GM18502 (cell line): Measurements from ENCODE around the gene HTR5A.
"Not testable (repeated sequence)": the region's sequence is repeated elsewhere in the genome, so short reads cannot be mapped to it uniquely, and the experiment has no call there.

Source experiments
- ATAC-seq: cut with Tn5 transposase; IDR thresholded peaks from one replicate; pipeline ENCODE4 v1.9.1; 2021; ENCODE audit warnings: mild to moderate bottlenecking; ENCODE audit not compliant: unreplicated experiment, poor library complexity

Gene HTR5A

GRCh38 chr7:155069992-155070751 is at the start of gene HTR5A:
TSS of gene HTR5A (plus strand) at chr7:155070324. CDS start at chr7:155070900, 576 bp downstream.
- peak; percentile 92 for ATAC-seq

GRCh38 chr7:155020996-155021395 is 49.1 kb upstream of the HTR5A start:
- no peak for ATAC-seq

GRCh38 chr7:155021699-155022145 is 48.4 kb upstream of the HTR5A start:
- no peak for ATAC-seq

- no peak for ATAC-seq
These were observed 42.2 kb upstream of the HTR5A start for GRCh38 chr7:155027879-155028278.

GRCh38 chr7:155032978-155033377 is 37.1 kb upstream of the HTR5A start:
- no peak for ATAC-seq

- ATAC-seq: not testable (repeated sequence)
These were observed 35.6 kb upstream of the HTR5A start for GRCh38 chr7:155034495-155034894.

GRCh38 chr7:155038335-155038734 is 31.8 kb upstream of the HTR5A start:
- no peak for ATAC-seq

GRCh38 chr7:155043756-155044155 is 26.4 kb upstream of the HTR5A start:
- ATAC-seq: no peak

GRCh38 chr7:155048006-155048405 is 22.1 kb upstream of the HTR5A start:
- ATAC-seq: no peak

- ATAC-seq: no peak
These were observed 18.8 kb upstream of the HTR5A start for GRCh38 chr7:155051355-155051754.

- no peak for ATAC-seq
These were observed 17.1 kb upstream of the HTR5A start for GRCh38 chr7:155053002-155053401.

- no peak for ATAC-seq
These were observed 15.4 kb upstream of the HTR5A start for GRCh38 chr7:155054761-155055160.

- ATAC-seq: no peak
These were observed 13.0 kb upstream of the HTR5A start for GRCh38 chr7:155057076-155057475.

- ATAC-seq: no peak
These were observed 11.2 kb upstream of the HTR5A start for GRCh38 chr7:155058896-155059295.

- ATAC-seq: no peak
These were observed 10.4 kb upstream of the HTR5A start for GRCh38 chr7:155059703-155060102.

- no peak for ATAC-seq
These were observed 7.7 kb upstream of the HTR5A start for GRCh38 chr7:155062411-155062810.

GRCh38 chr7:155064186-155064585 is 5.9 kb upstream of the HTR5A start:
- no peak for ATAC-seq

- no peak for ATAC-seq
These were observed 3.6 kb upstream of the HTR5A start for GRCh38 chr7:155066417-155066950.

GRCh38 chr7:155071121-155071651 is 1.1 kb downstream of the HTR5A start:
- ATAC-seq: no peak

GRCh38 chr7:155071916-155072571 is 1.9 kb downstream of the HTR5A start:
- no peak for ATAC-seq

- ATAC-seq: no peak
These were observed 3.8 kb downstream of the HTR5A start for GRCh38 chr7:155073922-155074321.
